COLO668 (cell line): ENCODE measurements around the gene MGST1.

ENCODE experiments used
- DNase-seq: peaks from one replicate; lab custom pipeline; 2025; ENCODE audit not compliant: unreplicated experiment; lab: John Stamatoyannopoulos, UW

The MGST1 gene

GRCh38 chr12:16347391-16348298 is at the start of gene MGST1:
MGST1 (plus strand) TSS chr12:16347645; CDS start chr12:16354253, 6,608 bp downstream.
- DNase-seq, result peak; percentile 62

- no peak for DNase-seq
These were observed 48.0 kb upstream of the MGST1 start for GRCh38 chr12:16299403-16299802.

GRCh38 chr12:16300122-16300521 is 47.3 kb upstream of the MGST1 start:
- no peak for DNase-seq

- no peak for DNase-seq
These were observed 46.7 kb upstream of the MGST1 start for GRCh38 chr12:16300736-16301135.

GRCh38 chr12:16303939-16304338 is 43.5 kb upstream of the MGST1 start:
- DNase-seq, result no peak

GRCh38 chr12:16307856-16308475 is 39.5 kb upstream of the MGST1 start:
- no peak for DNase-seq

- DNase-seq, result no peak
These were observed 36.5 kb upstream of the MGST1 start for GRCh38 chr12:16310934-16311333.

- no peak for DNase-seq
These were observed 24.4 kb upstream of the MGST1 start for GRCh38 chr12:16323010-16323409.

GRCh38 chr12:16323638-16324037 is 23.8 kb upstream of the MGST1 start:
- DNase-seq, result no peak

GRCh38 chr12:16324272-16324671 is 23.2 kb upstream of the MGST1 start:
- no peak for DNase-seq

GRCh38 chr12:16324772-16325171 is 22.7 kb upstream of the MGST1 start:
- no peak for DNase-seq

GRCh38 chr12:16325426-16325825 is 22.0 kb upstream of the MGST1 start:
- peak; percentile 48 for DNase-seq

- DNase-seq, result no peak
These were observed 19.5 kb upstream of the MGST1 start for GRCh38 chr12:16327963-16328362.

GRCh38 chr12:16329594-16329993 is 17.9 kb upstream of the MGST1 start:
- no peak for DNase-seq

GRCh38 chr12:16330560-16330959 is 16.9 kb upstream of the MGST1 start:
- peak; percentile 41 for DNase-seq

GRCh38 chr12:16331998-16332397 is 15.4 kb upstream of the MGST1 start:
- no peak for DNase-seq

- DNase-seq, result no peak
These were observed 11.6 kb upstream of the MGST1 start for GRCh38 chr12:16335838-16336237.

GRCh38 chr12:16344269-16344668 is 3.2 kb upstream of the MGST1 start:
- no peak for DNase-seq

GRCh38 chr12:16345105-16345504 is 2.3 kb upstream of the MGST1 start:
- no peak for DNase-seq

- DNase-seq, result no peak
These were observed 487 bp upstream of the MGST1 start for GRCh38 chr12:16346958-16347357.

GRCh38 chr12:16348435-16349130 is 1.1 kb downstream of the MGST1 start:
- DNase-seq, result no peak

GRCh38 chr12:16349131-16349460 is 1.7 kb downstream of the MGST1 start:
- DNase-seq, result no peak
